Activated CD8-positive, alpha-beta memory T cell treated with anti-CD3 and anti-CD28 coated beads, Interleukin-2, amount 10 ng/mL, durations not matched to agents 7 days and 5 days (primary cell): ENCODE measurements around the gene MLKL. TPM values are rescaled to one million over a fixed set of nuclear protein-coding genes. Genes with fewer than 3 reads are reported as not detected.

ENCODE experiments used
- ATAC-seq: fragments of 150-1000 bp; cut with Tn5 transposase; one replicate; pipeline ENCODE4 v1.10.0; 2021; ENCODE audit warnings: moderate library complexity
- CTCF ChIA-PET: fragments of 350-600 bp; sonication (Branson Sonifier 250); formaldehyde crosslinking; loops from one replicate; lab custom pipeline; 2021; ENCODE audit warnings: antibody characterized with exemption; lab: Charles Lee
- DNase-seq: peaks from one replicate; pipeline ENCODE4 v3.0.0-alpha.2; 2020
- H3K27ac Mint-ChIP-seq: one replicate; pipeline ENCODE4 v1.8.0; 2021; ENCODE audit warnings: mild to moderate bottlenecking, mixed read lengths
- H3K27me3 Mint-ChIP-seq: one replicate; pipeline ENCODE4 v1.8.0; 2021; ENCODE audit warnings: mixed read lengths
- H3K36me3 Mint-ChIP-seq: one replicate; pipeline ENCODE4 v1.8.0; 2021; ENCODE audit warnings: mild to moderate bottlenecking, mixed read lengths
- H3K4me1 Mint-ChIP-seq: one replicate; pipeline ENCODE4 v1.8.0; 2021; ENCODE audit warnings: mixed read lengths
- H3K4me3 Mint-ChIP-seq: one replicate; pipeline ENCODE4 v1.8.0; 2021; ENCODE audit warnings: mild to moderate bottlenecking, moderate library complexity, mixed read lengths
- H3K9me3 Mint-ChIP-seq: one replicate; pipeline ENCODE4 v1.8.0; 2022; ENCODE audit warnings: low read depth, mixed read lengths
- total RNA-seq, 2 experiments: library from RNA; stranded (reverse); gene quantifications; one replicate each; pipeline ENCODE4 v1.2.3, GENCODE V29; 2021

Gene MLKL
- total RNA-seq, result 10 to 100 TPM; 26.1 to 35.5 TPM

DNA sequence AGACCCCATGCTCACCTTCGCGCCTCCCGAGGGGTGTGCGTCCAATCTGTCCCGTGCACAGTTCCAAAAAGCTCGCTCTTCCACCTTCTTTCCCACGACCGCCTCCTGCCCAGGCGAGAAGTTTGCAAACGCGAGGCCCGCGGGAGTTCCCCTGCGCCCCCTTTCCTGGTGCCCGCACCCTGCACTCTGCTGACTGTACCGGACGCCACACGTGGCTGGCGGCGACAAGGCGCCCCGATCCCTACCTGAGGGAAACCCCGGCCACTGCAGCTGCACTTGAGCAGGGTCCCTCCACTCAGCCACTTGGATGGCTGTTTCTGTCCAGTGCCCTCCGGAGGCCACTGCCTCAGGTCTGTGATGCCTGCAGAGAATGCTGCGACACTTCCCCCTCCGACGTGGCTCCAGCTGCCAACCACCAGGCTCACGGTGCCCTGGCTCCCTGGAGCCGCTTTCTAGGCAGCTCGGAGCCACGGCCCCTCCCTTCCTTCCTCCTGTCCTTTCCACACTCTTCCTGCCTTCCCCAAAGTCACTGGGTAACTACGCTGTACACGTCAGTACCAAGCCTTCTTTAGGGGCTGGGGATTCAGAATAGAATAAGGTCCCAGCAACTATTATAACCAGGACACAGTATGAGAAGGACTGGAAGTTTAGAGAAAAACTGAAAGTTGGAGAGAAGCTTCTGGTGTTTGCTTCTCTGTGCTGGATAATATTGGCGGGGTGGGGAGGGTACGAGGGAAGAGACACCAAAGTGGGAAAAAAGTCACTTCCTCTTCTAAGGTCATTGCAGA is at the start of gene MLKL:
MLKL (minus strand) TSS at position 425 of the 788 bp plus-strand sequence. CDS start 5,105 bp downstream, outside the sequence.
- ATAC-seq (peak; percentile 75), DNase-seq (peak; percentile 79)
- no peaks in the 10 kb centered on the region for H3K9me3 Mint-ChIP-seq
- peaks cover 57% of the 10 kb centered on the region for H3K4me1 Mint-ChIP-seq
- peaks cover 22% of the 10 kb centered on the region for H3K36me3 Mint-ChIP-seq
- no peaks in the 10 kb centered on the region for H3K27me3 Mint-ChIP-seq
- H3K4me3 Mint-ChIP-seq, result peak within 1 kb of the TSS; percentile 96
- CTCF ChIA-PET, result interaction anchor here (0.6 to 2.3 kb wide), 9 partner anchors 7 to 444 kb away, joined by 3 to 12 read pairs (median 3); no protein-coding TSS in a partner anchor
- peak within 1 kb of the TSS; percentile 100 for H3K27ac Mint-ChIP-seq

DNA sequence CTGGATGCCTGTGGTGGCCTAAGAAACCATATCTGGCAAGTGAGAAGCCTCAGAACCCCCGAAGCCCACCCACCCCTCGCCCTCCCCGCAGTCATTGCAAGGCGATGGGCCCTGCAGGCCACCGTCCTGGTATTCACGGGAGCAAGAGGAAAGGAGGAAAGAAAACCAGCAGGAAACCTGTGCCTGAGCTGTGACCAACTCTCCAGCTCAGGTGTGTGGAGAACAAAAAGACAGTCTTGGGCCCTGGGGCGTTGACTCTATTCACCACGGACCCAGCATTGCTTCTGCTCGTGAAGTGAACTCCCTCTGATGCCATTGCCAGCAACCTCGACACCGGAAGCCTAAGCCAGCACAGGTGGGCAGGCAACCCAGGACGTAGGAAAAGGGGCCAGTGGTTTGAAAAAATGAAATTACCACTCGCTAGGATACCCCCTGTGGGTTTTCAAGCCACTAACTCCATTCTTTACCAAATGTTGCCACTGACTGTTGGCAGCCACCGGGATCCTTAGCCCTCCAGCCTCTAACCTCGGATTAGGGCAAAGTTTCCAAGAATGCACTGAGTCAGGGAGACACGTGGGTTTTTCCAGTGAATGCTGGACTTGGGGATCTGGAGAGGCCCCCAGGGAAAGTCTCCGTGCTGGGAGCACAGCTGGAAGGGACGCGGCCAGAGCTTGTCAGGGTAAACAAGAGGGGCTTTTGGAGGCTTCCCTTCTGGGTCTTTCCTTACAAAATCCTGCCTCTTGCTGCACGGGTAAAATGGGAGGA is 48.8 kb upstream of the MLKL start:
- ATAC-seq (no peak), DNase-seq (no peak)
- no peak overlapping the region for H3K4me3 Mint-ChIP-seq
- H3K36me3 Mint-ChIP-seq, result no peaks in the 10 kb centered on the region
- no peaks in the 10 kb centered on the region for H3K4me1 Mint-ChIP-seq
- no peak overlapping the region for H3K27ac Mint-ChIP-seq
- CTCF ChIA-PET, result no interaction called here
- H3K9me3 Mint-ChIP-seq, result no peaks in the 10 kb centered on the region
- peaks cover 2% of the 10 kb centered on the region for H3K27me3 Mint-ChIP-seq

DNA sequence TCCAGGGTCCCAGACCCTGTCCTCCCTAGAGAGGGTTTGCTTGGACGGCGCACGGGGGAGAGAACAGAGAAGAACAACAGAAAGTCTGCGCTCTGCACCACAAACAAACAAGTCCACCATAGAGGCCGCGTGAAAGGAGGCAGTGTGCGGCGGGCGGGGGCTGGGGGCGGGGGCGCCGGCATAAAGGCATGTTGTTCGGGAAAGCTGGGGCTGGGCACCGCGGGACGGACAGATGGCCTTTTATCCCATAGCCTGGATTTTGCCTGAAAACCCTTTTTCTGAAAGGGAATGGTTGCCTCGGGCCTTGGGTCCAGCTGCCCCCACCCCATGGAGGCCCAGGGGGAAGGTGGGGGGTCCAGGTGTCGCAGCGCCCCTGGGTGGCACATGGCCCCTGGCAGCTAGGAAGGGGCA is 48.0 kb upstream of the MLKL start:
- H3K9me3 Mint-ChIP-seq, result no peaks in the 10 kb centered on the region
- no peaks in the 10 kb centered on the region for H3K4me1 Mint-ChIP-seq
- no peak overlapping the region for H3K4me3 Mint-ChIP-seq
- no peaks in the 10 kb centered on the region for H3K36me3 Mint-ChIP-seq
- CTCF ChIA-PET, result no interaction called here
- no peak for DNase-seq
- no peak for ATAC-seq
- no peaks in the 10 kb centered on the region for H3K27me3 Mint-ChIP-seq
- no peak overlapping the region for H3K27ac Mint-ChIP-seq

DNA sequence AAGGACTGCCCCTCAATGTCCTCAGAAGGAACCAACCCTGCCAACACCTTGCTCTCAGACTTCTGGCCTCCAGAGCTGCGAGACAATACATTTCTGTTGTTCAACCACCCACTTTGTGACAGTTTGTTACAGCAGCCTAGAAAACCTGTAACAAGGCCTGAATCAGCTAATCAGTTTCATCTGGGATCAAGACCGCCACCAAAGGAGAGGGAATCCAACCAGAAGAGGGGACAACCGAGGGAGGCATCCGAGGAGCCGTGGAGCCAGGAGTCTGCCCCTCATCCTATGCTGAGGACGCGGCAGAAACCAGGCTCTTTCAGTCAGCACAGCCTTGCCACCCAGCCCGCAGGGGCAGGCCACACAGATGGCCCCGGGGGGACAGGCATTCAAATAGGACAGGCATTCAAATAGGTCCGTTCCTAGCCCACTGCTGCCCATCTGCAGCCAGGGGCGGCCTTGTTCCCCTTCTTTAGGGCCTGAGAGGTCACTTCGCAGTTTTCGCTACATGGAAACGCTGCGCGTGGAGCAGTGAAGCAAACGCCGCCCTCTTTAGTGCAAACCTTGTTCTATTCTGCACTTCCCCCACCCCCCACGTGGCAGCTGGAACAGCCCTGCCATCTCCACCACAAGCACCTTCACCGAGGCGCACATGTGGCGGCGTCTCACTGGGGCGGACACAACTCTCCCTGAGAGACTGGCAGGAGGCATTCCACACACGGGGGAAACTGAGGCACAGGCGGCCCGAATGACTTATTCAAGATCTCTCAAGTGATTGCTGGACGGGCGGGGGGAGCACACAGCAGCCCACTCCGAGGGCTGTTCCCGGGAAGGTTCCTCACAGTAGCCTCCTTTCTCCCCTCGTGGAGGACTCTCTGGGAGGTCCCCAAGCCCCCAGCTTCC is 47.3 kb upstream of the MLKL start:
- Mint-ChIP-seq H3K4me1 (no peaks in the 10 kb centered on the region), H3K27ac (no peak overlapping the region), H3K9me3 (no peaks in the 10 kb centered on the region), H3K27me3 (no peaks in the 10 kb centered on the region), H3K36me3 (no peaks in the 10 kb centered on the region), H3K4me3 (no peak overlapping the region)
- CTCF ChIA-PET, result no interaction called here
- no peak for ATAC-seq
- DNase-seq, result no peak

DNA sequence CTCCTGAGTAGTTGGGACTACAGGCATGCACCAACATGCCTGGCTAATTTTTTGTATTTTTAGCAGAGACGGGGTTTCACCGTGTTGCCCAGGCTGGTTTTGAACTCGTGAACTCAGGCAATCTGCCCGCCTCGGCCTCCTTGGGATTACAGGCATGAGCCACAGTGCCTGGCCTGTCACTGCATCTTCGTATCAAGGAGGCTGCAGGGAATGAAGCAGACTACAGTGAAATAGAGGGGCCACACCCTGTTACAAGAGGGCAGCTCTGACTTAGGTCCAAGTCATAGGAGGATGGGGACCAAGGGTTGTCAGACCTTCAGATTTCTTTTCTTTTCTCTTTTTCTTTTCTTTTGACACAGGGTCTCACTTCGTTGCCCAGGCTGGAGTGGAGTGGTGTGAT is 45.3 kb upstream of the MLKL start:
- no peaks in the 10 kb centered on the region for H3K4me1 Mint-ChIP-seq
- H3K4me3 Mint-ChIP-seq, result no peak overlapping the region
- ATAC-seq (no peak), DNase-seq (no peak)
- no peak overlapping the region for H3K27ac Mint-ChIP-seq
- CTCF ChIA-PET, result no interaction called here
- no peaks in the 10 kb centered on the region for H3K9me3 Mint-ChIP-seq
- no peaks in the 10 kb centered on the region for H3K36me3 Mint-ChIP-seq
- no peaks in the 10 kb centered on the region for H3K27me3 Mint-ChIP-seq

DNA sequence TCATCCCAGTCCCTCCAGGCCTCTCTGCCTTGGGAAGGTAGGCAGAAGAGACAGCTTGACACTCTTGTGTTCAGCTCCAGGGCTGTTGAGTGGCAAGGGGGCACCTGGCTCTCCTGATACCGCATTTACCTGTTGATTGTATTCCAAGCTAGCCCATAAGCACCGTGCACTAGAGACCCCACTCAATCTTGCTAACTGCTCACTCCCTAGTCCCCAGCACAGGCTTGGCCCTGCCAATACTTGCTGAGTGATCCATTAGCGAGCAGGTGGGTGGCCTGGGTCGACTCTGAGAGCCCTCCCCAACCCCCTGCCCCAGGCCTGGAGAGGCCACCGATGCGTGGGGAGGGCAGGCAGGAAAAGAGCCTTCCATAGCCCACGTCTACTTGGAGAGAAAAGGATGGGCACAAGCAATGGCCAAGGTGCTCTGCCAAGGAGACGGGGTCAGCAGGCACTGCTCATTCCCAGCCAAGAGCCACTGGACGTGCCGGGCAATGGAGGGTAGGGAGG is 44.5 kb upstream of the MLKL start:
- H3K27me3 Mint-ChIP-seq, result no peaks in the 10 kb centered on the region
- DNase-seq (no peak), ATAC-seq (no peak)
- no peaks in the 10 kb centered on the region for H3K9me3 Mint-ChIP-seq
- no peaks in the 10 kb centered on the region for H3K36me3 Mint-ChIP-seq
- H3K27ac Mint-ChIP-seq, result no peak overlapping the region
- CTCF ChIA-PET, result no interaction called here
- no peaks in the 10 kb centered on the region for H3K4me1 Mint-ChIP-seq
- no peak overlapping the region for H3K4me3 Mint-ChIP-seq

DNA sequence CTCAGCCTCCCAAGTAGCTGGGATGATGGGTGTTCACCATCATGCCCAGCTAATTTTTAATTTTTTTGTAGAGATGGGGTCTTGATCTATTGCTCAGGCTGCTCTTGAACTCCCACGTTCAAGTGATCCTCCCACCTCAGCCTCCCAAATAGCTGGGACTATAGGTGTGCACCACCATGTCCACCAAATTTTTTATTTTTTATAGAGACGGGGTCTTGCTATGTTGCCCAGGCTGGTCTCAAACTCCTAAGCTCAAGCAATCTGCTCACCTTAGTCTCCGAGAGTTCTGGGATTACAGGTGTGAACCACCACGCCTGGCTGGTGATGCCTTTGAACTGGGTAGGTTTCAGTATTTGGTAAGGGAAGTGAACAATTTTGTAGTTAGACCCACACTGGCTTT is 43.9 kb upstream of the MLKL start:
- DNase-seq, result no peak
- Mint-ChIP-seq H3K27ac (no peak overlapping the region), H3K27me3 (no peaks in the 10 kb centered on the region), H3K4me3 (no peak overlapping the region), H3K4me1 (no peaks in the 10 kb centered on the region), H3K9me3 (no peaks in the 10 kb centered on the region), H3K36me3 (no peaks in the 10 kb centered on the region)
- no peak for ATAC-seq
- CTCF ChIA-PET, result interaction anchor here (0.6 kb wide), 1 partner anchor 436 kb away, joined by 3 read pairs; no protein-coding TSS in a partner anchor

DNA sequence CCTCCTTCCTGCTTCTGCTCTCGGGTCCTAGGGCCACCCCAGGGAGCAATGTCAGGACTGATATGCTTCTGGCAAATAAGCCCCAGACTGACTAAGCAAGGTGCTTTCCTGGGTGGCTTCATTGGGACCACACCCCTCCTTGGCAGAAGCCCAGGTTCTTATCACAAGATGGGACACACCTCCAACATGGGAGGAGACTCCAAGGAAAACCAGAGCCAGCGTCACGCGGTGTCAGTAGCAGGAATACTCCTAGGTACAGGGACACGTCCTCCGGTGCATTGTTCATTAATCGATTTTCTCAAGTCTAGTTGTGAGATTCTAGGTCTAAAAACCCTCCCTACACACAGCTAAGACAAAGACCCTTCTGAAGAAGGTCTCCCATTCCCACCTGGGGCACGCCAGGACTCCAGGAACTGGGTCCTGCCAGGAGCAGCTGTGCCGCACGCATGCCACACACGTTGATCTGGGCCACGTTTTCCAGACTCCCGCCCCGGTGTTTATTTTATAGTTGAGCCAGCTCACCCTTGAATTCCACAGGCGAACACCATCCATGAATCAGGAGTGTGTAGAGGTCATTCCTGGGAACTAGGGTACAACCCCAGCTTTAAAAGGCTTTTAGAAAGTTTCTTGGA is 43.1 kb upstream of the MLKL start:
- H3K27ac Mint-ChIP-seq, result no peak overlapping the region

DNA sequence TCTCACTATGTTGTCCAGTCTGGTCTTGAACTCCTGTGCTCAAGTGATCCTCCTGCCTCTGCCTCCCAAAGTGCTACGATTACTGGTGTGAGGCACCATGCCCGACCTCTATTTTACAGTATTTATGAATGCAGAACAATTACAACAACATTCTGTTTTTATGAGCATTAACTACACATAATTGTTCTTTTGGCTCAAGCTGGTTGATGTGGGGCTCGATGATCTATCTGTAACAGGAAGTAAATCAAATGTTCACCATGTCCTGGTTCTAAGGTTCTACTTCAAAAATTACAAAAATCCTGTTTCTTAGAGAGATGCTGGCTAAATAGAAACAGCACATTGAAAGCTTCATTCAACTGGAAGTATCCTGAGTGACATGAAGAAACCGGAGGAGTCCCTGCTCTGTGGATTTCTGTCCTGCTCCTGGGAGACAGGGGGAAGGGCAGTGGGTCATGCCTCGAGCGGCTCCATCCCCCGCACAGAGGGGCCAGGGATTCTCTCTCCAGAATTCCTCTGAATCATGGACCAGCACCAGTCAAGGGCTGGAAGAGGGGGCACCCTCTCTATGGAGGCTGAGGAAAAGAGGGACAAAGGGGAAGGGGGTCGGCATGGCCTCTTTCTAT is 42.5 kb upstream of the MLKL start:
- DNase-seq, result no peak
- no peak overlapping the region for H3K27ac Mint-ChIP-seq
- H3K4me3 Mint-ChIP-seq, result no peak overlapping the region
- ATAC-seq, result no peak
- no peaks in the 10 kb centered on the region for H3K4me1 Mint-ChIP-seq
- H3K9me3 Mint-ChIP-seq, result no peaks in the 10 kb centered on the region
- CTCF ChIA-PET, result no interaction called here
- no peaks in the 10 kb centered on the region for H3K27me3 Mint-ChIP-seq
- H3K36me3 Mint-ChIP-seq, result no peaks in the 10 kb centered on the region

More for the DNA sequence above, 43.1 kb upstream of the MLKL start:
- no peak for DNase-seq
- ATAC-seq, result no peak
- H3K9me3 Mint-ChIP-seq, result no peaks in the 10 kb centered on the region
- H3K27me3 Mint-ChIP-seq, result no peaks in the 10 kb centered on the region
- H3K36me3 Mint-ChIP-seq, result no peaks in the 10 kb centered on the region
- CTCF ChIA-PET, result interaction anchor here (0.6 kb wide), 1 partner anchor 435 kb away, joined by 3 read pairs; no protein-coding TSS in a partner anchor
- H3K4me3 Mint-ChIP-seq, result no peak overlapping the region
- H3K4me1 Mint-ChIP-seq, result no peaks in the 10 kb centered on the region

DNA sequence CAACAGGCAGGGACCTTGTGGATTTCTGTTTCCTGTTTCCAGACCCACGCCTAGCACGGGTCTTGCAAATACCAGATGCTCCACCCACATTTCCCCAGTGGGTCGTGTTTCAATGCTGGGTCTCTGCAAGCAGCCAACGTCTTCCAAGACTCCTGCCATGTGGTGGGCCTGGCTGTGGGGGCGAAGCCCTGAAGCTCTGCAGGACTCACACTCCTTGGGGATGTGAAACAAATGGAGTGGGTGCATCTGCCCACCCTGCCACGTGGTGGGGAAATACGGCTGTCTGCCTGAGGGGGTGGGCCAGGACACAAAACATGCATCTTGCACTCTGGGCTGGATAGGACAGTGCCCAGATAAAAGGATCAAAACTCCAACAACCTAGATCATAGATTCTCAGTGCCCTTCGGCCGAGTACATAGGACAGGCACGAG is 41.4 kb upstream of the MLKL start:
- DNase-seq (no peak), ATAC-seq (no peak)
- H3K27me3 Mint-ChIP-seq, result no peaks in the 10 kb centered on the region
- CTCF ChIA-PET, result interaction anchor here (1.4 kb wide), 1 partner anchor 34 kb away, joined by 3 read pairs; no protein-coding TSS in a partner anchor
- H3K27ac Mint-ChIP-seq, result no peak overlapping the region
- no peaks in the 10 kb centered on the region for H3K36me3 Mint-ChIP-seq
- H3K4me3 Mint-ChIP-seq, result no peak overlapping the region
- H3K9me3 Mint-ChIP-seq, result no peaks in the 10 kb centered on the region
- H3K4me1 Mint-ChIP-seq, result no peaks in the 10 kb centered on the region

DNA sequence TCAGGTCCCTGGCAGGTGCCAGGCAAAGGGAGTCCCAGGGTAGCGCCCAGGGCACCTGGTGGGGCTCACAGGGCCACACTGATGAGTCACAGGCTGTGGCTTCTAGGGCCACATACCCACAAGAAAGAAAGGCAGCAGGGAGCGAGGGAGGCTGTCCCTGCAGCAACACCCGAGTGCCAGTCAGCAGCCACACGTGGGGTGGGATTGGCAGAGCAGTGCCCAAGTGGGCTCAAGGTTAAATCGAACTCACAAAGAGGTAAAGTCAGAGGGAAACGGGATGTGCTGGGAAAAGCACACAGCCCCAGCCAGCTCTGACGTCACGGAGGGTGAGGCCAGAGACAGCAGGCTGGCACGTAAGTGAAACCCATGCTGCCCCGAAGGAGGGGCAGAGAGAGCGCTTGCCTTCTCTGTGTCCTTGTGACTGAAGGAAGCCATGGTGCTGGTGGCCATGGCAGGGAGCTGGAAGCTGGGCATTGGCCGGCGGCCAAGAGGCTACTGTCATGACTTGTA is 40.2 kb upstream of the MLKL start:
- ATAC-seq (no peak), DNase-seq (no peak)
- H3K4me3 Mint-ChIP-seq, result no peak overlapping the region
- CTCF ChIA-PET, result interaction anchor here (1.4 kb wide), 1 partner anchor 32 kb away, joined by 3 read pairs; no protein-coding TSS in a partner anchor
- no peaks in the 10 kb centered on the region for H3K27me3 Mint-ChIP-seq
- no peaks in the 10 kb centered on the region for H3K36me3 Mint-ChIP-seq
- no peaks in the 10 kb centered on the region for H3K9me3 Mint-ChIP-seq
- no peaks in the 10 kb centered on the region for H3K4me1 Mint-ChIP-seq
- no peak overlapping the region for H3K27ac Mint-ChIP-seq

DNA sequence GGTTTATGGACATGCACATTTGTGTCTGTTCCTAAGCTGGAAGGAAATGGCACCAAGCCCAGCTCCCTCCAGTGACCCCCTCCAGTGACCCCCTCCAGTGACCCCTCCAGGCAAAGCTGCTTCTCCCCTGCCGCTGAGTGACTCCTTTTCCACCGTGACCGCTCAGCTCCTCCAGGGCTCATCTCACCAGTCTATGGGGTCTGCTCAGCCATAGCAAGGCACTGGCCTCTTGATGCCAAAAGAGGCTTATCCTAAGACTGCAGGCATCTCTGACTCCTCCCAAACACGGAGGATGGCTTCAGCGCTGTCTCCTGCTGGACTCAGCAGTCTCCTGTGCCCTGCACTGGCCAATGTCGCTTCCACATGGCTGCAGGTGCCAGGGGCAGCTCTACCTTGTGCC is 38.6 kb upstream of the MLKL start:
- ATAC-seq (no peak), DNase-seq (no peak)
- no peaks in the 10 kb centered on the region for H3K9me3 Mint-ChIP-seq
- no peaks in the 10 kb centered on the region for H3K36me3 Mint-ChIP-seq
- H3K27me3 Mint-ChIP-seq, result no peaks in the 10 kb centered on the region
- CTCF ChIA-PET, result interaction anchor here (0.8 kb wide), 1 partner anchor 25 kb away, joined by 4 read pairs; no protein-coding TSS in a partner anchor
- H3K4me1 Mint-ChIP-seq, result no peaks in the 10 kb centered on the region
- no peak overlapping the region for H3K4me3 Mint-ChIP-seq
- no peak overlapping the region for H3K27ac Mint-ChIP-seq
